ENCODE measurements around the gene NUP133.

NUP133 gene

DNA sequence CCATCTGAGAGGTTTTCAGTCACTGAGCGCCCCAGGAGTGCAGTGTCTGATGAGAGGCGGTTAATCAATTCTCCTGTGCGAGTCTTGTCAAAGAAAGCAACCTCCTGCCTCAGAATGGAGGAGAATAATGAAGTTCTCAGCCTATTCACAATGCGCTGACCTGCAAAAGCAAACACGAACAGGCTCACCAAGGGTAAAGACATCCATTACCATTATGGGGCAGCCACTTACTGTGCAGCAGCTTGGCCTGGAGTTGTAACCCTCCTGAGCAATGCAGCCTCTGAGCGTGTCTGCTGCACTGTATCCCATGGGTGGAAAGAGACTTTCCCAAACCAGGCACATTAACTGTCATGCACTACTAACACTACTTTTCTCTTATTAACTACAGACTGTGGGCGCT is 39.4 kb upstream of the NUP133 start:
- no peak for DNase-seq (ENCODE audit: low read depth)
- no peak for TF ChIP-seq POLR2A (IDR thresholded peaks at IDR 0.05; ENCODE audit: extremely low read depth, insufficient read length)
- no peak for TF ChIP-seq CTCF (IDR thresholded peaks at IDR 0.05; ENCODE audit: low read depth, low read length)
- TF ChIP-seq MYC (IDR thresholded peaks at IDR 0.05; ENCODE audit: low read depth, low read length) = no peak
- no peak for TF ChIP-seq MAX (IDR thresholded peaks at IDR 0.05; ENCODE audit: low read depth, low read length)
- H3K4me3 ChIP-seq (ENCODE audit: low read depth, low read length) = no peak overlapping the region

- no peak for DNase-seq (ENCODE audit: low read depth)
- 0 out of 2 replicates have a peak, but pooled peaks have one; percentile 16 for TF ChIP-seq MAX (IDR thresholded peaks at IDR 0.05; ENCODE audit: low read depth, low read length)
- TF ChIP-seq MYC (IDR thresholded peaks at IDR 0.05; ENCODE audit: low read depth, low read length) = no peak
- no peak overlapping the region for H3K4me3 ChIP-seq (ENCODE audit: low read depth, low read length)
These were observed 36.4 kb upstream of the NUP133 start for GRCh38 chr1:229544587-229544986.

DNA sequence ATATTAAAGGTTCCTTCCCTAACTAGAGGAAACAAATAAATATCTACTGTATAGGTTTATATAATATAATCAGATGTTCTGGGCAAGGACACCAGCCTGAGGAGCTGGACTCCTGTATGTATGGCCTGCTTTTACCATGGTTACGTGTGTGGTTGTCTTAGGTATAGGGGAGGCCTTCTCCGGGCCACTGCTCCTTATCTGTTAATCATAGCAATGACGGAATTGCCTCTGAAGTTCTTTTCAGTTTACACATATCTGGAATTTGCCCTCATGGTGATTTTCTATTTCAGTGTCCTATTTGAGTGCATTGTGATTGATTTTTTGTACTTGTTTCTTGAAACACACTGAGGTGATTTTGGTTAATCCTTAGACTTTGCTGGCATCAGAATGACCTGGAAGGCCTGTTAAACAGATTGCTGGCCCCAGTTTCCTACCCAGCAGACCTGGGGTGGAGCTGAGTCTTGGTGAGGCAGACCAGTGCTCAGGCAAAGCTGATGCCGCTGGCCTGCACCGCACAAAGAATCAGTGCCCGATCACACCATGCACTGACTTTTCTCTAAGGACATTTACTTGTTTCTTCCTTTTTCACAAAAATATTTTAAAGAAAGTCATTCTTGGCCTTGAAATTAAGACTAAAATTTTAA is 31.8 kb upstream of the NUP133 start:
- no peak overlapping the region for H3K4me3 ChIP-seq (ENCODE audit: low read depth, low read length)
- no peak for DNase-seq (ENCODE audit: low read depth)
- TF ChIP-seq MYC (IDR thresholded peaks at IDR 0.05; ENCODE audit: low read depth, low read length) (no peak), MAX (IDR thresholded peaks at IDR 0.05; ENCODE audit: low read depth, low read length) (no peak), CTCF (IDR thresholded peaks at IDR 0.05; ENCODE audit: low read depth, low read length) (no peak), POLR2A (IDR thresholded peaks at IDR 0.05; ENCODE audit: extremely low read depth, insufficient read length) (no peak)

DNA sequence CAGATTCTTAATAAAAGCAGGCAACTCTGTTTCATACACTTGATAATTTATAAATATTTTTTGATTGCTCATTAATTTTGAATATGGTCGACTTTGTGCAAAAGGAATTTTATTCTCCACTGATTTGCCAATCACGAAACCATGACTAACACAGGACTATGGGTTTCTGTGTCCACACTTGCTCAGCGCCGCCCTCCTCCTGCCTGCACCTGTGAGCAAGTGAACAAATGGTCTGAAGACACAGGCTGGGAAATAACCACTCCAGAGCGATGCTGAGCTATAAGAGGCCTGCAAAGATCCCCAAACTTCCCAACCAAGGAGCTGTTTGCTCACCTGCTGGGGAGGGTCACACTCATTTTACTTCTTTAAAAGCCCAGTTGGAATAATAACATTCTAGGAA is 30.8 kb upstream of the NUP133 start:
- peak; percentile 67 for DNase-seq (ENCODE audit: low read depth)
- TF ChIP-seq POLR2A (IDR thresholded peaks at IDR 0.05; ENCODE audit: extremely low read depth, insufficient read length) (no peak), CTCF (IDR thresholded peaks at IDR 0.05; ENCODE audit: low read depth, low read length) (no peak), MAX (IDR thresholded peaks at IDR 0.05; ENCODE audit: low read depth, low read length) (no peak), MYC (IDR thresholded peaks at IDR 0.05; ENCODE audit: low read depth, low read length) (no peak)
- H3K4me3 ChIP-seq (ENCODE audit: low read depth, low read length) = no peak overlapping the region

DNA sequence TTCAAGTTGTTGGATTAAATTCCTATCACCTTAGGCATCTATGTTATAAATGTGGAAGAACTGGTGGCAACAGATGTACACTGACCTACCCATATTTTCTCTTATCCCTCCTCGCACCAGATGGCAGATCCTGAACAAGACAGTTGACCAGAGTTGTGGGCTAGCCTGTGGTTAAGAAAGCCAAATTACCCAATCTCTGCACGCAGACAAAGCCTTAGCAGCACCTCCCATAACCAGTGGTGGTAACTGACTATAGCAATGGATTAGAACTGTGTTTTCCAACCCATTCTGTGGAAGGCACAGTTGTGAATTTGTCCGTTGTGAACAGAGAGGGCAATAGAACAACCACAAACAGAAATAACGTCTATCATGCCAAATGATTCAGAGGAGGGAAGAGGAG is 29.8 kb upstream of the NUP133 start:
- DNase-seq (ENCODE audit: low read depth) = peak; percentile 99
- TF ChIP-seq MAX (IDR thresholded peaks at IDR 0.05; ENCODE audit: low read depth, low read length) (peak; percentile 38; the same call in 1 of the 2 replicates), POLR2A (IDR thresholded peaks at IDR 0.05; ENCODE audit: extremely low read depth, insufficient read length) (no peak)
- no peak overlapping the region for H3K4me3 ChIP-seq (ENCODE audit: low read depth, low read length)

- TF ChIP-seq CTCF (IDR thresholded peaks at IDR 0.05; ENCODE audit: low read depth, low read length) = no peak
- TF ChIP-seq MAX (IDR thresholded peaks at IDR 0.05; ENCODE audit: low read depth, low read length) = no peak
- TF ChIP-seq MYC (IDR thresholded peaks at IDR 0.05; ENCODE audit: low read depth, low read length) = no peak
- peak; percentile 69 for DNase-seq (ENCODE audit: low read depth)
- H3K4me3 ChIP-seq (ENCODE audit: low read depth, low read length) = peak overlapping the region; percentile 3
These were observed 28.8 kb upstream of the NUP133 start for GRCh38 chr1:229536982-229537381.

All from NB4 (cell line).